GM12872 (cell line): ENCODE data around the gene CASZ1.

Experiments
- TF ChIP-seq, protein P1 (sequence below): IDR thresholded peaks from 3 replicates; pipeline ENCODE4 v1.5.1; 2011; ENCODE audit warnings: low read depth, mild to moderate bottlenecking, low read length, moderate library complexity; ENCODE audit not compliant: insufficient read depth

CASZ1 gene

DNA sequence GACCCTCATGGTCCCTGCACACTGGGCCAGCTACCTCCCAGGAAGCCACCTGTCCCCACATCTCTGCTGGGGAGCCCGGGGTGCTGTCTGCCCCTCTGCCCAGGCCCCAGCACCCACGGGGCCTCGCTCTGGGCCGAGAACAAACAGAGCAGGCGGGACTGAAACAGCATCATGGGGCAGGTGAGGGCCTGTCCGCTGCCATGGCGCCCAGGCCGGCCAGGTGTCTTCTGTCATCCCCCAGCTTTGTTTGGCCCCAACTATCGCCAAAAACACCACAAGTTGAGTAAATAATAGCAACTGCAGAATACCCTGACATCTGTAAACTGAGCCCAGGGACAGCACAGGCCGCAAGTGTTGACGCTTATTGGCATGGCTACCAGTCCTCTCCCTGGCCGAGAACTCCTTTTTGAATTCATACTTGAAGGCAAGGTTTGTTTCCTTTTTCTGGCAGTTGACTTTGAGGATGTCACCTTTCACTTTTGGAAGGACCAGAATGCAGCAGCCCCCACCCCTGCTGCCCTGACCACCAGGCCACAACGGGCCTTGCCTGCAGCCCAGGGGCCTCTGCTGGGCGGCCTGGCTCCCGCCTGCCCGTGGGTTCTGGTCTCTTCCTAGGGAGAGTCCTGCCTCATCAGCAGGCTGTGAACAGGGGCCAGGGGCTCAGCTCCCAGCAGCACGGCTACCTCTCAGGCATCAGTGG is 152.7 kb downstream of the CASZ1 start:
- TF ChIP-seq, protein P1, sequence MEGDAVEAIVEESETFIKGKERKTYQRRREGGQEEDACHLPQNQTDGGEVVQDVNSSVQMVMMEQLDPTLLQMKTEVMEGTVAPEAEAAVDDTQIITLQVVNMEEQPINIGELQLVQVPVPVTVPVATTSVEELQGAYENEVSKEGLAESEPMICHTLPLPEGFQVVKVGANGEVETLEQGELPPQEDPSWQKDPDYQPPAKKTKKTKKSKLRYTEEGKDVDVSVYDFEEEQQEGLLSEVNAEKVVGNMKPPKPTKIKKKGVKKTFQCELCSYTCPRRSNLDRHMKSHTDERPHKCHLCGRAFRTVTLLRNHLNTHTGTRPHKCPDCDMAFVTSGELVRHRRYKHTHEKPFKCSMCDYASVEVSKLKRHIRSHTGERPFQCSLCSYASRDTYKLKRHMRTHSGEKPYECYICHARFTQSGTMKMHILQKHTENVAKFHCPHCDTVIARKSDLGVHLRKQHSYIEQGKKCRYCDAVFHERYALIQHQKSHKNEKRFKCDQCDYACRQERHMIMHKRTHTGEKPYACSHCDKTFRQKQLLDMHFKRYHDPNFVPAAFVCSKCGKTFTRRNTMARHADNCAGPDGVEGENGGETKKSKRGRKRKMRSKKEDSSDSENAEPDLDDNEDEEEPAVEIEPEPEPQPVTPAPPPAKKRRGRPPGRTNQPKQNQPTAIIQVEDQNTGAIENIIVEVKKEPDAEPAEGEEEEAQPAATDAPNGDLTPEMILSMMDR: no peak

DNA sequence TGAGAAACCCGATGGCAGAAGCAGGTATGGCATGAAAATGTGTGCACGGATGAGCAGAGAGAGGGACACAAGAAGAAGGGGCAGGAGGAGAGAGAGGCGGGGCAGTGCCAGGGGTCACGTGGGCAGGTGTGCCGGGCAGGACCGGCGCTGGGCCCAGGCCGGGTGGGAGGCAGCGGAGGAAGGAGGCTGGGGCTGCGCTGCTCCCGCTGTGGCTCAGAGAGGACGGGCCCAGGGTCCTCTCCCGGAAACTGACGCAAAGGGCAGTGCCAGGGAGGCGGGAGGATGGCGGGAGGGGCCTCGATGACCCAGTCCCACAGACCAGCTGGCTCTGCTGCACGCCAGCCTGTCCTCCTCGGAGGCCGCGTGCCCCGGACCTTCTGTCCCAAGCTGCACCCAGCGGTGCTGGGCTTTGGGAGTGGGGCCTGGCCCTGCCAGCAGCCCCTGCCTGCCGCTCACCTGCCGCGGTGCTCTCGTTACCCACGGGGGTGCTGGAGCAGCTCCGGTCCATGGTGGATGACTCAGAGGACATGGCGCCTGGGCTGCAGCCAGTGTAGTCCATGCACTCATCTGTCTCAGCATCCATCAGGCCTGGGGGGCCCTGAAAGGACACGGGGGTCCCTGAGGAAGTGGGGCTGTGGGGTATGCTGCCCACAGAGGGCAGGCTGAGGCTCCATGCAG is 153.9 kb downstream of the CASZ1 start:
- TF ChIP-seq, protein P1: no peak

DNA sequence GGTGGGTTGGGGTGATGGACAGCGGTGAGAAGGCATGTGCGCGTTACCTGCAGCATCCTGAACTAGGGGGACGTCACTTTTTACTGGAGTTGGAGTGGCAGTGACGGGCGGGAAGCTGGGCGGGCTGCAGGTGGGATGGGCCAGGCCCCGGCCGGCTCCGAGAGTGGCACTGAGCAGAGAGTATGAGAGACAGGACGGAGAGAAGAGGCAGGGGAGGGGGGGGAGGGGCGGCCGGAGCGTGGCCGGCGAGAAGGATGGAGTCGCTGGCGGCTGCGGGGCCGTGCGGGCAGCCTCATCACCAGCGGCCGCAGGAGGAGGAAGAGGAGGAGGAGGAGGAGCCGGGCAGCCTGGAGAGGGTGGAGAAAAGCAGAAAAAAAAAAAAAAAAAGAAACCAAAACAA is 154.5 kb downstream of the CASZ1 start:
- TF ChIP-seq, protein P1: no peak

DNA sequence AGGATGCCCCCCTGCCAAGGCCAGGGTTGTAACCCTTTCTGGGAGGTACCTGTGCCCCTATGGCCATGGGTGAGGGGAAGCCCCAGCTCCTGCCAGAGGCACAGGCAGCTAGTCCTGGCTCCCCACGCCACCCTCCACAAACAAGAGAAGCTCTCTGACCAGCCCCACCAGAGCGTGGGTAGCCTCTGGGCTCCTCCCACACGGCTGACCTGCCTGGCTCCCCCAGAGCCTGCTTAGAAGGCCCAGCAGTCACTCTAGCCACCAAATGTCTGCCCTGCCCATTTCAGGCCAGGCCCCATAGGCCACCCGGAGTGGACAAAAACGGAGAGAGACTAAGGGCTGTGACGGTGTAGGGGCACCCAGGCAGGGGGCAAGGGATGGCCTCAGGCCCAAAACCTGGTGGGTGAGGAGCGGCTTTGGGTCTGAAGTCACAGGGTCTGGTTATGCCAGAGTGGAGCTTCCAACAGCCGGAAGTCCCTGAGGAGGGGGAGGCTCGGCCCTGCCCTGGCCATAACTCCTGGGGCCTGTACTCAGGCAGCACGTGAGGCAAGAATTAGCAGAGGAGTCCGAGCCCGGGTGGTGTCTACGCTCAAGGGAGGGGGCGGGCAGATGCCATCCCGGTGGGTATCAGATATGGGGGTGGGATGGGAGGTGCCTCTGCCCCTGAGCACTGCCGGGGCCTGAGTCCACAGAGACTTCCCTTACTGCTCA is 155.4 kb downstream of the CASZ1 start:
- TF ChIP-seq, protein P1: no peak

DNA sequence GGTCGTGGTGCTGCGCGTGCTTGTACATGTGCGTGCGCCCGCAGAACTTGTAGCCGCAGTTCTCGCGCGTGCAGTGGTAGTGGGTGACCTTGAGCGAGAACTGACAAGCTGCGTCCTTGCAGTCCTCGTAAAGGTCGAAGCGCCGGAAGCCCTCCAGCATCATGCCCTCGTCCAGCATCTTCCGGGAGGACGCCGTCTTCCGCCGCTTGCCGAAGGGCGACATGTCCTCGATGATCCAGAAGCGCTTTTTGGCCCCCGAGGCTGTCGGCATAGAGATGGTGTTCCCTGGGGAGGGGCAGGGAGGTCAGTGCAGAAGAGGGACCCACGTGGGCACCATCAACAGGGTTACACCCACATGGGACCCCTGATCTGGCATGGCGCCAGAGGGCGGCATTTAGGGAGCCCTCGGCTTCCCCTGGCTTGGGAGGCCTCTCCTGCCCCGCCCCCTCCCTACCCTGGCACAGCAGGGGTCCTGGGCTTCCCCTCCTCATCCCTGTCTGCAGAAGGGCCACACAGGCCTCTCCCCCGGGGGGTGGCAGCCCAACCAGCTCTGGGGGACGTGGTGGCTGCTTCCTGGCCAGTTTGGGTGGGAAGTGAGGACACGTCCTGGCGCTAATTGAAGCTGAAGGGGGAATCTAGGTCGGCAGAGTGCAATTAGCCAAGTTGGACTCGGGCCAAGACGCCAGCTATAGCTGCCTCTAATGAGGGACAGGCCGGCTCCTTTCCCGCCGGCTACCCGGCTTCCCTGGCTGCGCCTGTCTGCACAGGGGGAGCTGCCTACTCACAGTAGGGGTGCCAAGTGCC is 156.5 kb downstream of the CASZ1 start:
- TF ChIP-seq, protein P1: no peak

DNA sequence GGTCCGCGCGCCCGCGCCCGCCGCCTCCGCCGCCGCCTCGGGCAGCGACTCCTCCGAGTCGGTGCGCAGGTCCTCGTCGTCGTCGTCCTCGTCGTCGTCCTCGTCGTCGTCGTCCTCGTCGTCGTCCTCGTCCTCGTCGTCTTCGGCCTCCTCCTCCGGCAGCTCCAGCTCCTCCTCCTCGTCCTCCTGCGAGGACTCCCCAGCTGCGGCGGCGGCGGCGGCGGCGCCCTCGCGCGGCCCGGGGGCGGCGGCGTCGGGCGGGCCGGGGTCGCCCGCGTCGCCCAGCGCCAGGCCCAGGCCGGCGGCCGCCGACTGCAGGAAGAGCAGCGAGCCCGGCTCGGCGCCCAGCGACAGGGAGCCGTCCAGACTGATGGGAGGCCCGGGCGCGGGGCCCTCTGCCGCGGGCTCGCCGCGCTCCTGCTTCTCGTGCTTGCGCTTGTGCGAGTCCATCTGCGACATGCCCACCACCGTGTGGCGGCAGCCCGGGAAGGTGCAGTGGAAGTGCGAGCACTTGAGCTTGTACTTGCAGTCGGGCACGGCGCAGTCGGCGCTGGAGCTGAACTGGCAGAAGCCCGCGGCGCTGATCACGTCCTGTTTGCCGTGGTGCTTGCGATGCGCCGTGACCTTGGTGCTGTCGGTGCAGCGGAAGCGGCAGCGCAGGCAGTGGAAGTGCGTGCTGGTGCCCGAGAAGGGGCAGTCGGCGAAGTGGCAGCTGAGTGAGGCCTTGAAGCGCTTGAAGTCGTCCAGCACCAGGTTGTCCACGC is 157.3 kb downstream of the CASZ1 start:
- TF ChIP-seq, protein P1: no peak
